C4-2B (cell line): ENCODE measurements around the gene GDF2.

Experiments used
- H3K27ac ChIP-seq: fragments of 450-650 bp; 2 replicates; pipeline ENCODE4 v1.5.1; 2017
- ZFX ChIP-seq: fragments of 450-650 bp; IDR thresholded peaks from 2 replicates; pipeline ENCODE4 v1.6.1; 2017
- TF ChIP-seq, protein P1 (sequence below): fragments of 450-650 bp; conservative IDR thresholded peaks from 2 replicates; pipeline ENCODE4 v1.5.1; 2017; ENCODE audit warnings: mild to moderate bottlenecking

Gene GDF2

GRCh38 chr10:47322300-47323061 lies at the start of gene GDF2:
Gene GDF2 (plus strand): TSS chr10:47322454. CDS start chr10:47322669, 215 bp downstream.
- no peak for TF ChIP-seq ZFX
- TF ChIP-seq, protein P1, sequence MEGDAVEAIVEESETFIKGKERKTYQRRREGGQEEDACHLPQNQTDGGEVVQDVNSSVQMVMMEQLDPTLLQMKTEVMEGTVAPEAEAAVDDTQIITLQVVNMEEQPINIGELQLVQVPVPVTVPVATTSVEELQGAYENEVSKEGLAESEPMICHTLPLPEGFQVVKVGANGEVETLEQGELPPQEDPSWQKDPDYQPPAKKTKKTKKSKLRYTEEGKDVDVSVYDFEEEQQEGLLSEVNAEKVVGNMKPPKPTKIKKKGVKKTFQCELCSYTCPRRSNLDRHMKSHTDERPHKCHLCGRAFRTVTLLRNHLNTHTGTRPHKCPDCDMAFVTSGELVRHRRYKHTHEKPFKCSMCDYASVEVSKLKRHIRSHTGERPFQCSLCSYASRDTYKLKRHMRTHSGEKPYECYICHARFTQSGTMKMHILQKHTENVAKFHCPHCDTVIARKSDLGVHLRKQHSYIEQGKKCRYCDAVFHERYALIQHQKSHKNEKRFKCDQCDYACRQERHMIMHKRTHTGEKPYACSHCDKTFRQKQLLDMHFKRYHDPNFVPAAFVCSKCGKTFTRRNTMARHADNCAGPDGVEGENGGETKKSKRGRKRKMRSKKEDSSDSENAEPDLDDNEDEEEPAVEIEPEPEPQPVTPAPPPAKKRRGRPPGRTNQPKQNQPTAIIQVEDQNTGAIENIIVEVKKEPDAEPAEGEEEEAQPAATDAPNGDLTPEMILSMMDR: no peak
- no peak within 1 kb of the TSS for H3K27ac ChIP-seq

GRCh38 chr10:47276071-47276470 lies 46.2 kb upstream of the GDF2 start:
- TF ChIP-seq, protein P1: no peak
- TF ChIP-seq ZFX: no peak
- H3K27ac ChIP-seq: no peak overlapping the region

GRCh38 chr10:47276576-47277351 lies 45.5 kb upstream of the GDF2 start:
- no peak overlapping the region for H3K27ac ChIP-seq

GRCh38 chr10:47277352-47278151 lies 44.7 kb upstream of the GDF2 start:
- TF ChIP-seq, protein P1: no peak
- TF ChIP-seq ZFX: no peak
- no peak overlapping the region for H3K27ac ChIP-seq

More at GRCh38 chr10:47276576-47277351, 45.5 kb upstream of the GDF2 start:
- TF ChIP-seq, protein P1: no peak
- no peak for TF ChIP-seq ZFX

GRCh38 chr10:47278152-47278473 lies 44.1 kb upstream of the GDF2 start:
- no peak overlapping the region for H3K27ac ChIP-seq
- TF ChIP-seq, protein P1: no peak
- no peak for TF ChIP-seq ZFX

DNA sequence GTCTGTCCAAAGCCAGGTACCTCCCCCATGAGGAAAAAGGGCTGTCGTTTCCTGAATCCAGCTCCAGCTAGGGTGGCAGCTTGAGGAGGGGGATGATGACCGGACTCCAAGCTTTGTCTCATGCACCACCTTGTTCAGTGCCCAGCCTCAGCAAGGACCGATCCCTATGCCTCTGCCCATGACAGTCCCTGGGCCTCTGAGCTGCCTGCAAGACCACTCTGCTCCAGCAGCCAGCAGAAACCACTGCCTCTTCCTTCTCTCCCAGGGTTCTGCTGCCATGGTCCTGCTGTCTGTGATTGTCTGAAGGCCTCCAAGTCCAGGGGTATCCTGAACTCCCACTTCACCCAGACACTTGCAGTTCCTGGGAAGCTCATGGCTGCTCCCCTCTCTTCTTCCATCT lies 43.5 kb upstream of the GDF2 start:
- no peak for TF ChIP-seq ZFX
- TF ChIP-seq, protein P1: no peak
- no peak overlapping the region for H3K27ac ChIP-seq
